Fibroblast of the aortic adventitia (primary cell): Measurements from ENCODE around the gene MSL3. TPM values are rescaled to one million over a fixed set of nuclear protein-coding genes. Genes with fewer than 3 reads are reported as not detected.
A peak's percentile ranks its signal among the peaks of the same experiment; 100 is the strongest.

Source experiments
- DNase-seq: peaks from one replicate; pipeline ENCODE4 v3.0.0-alpha.2; 2010; ENCODE audit warnings: low read depth
- H3K4me3 ChIP-seq: 2 replicates; pipeline ENCODE4 v1.5.1; 2011; ENCODE audit warnings: low read depth, mild to moderate bottlenecking, control low read depth, low read length, moderate library complexity
- CTCF ChIP-seq: IDR thresholded peaks from 2 replicates; pipeline ENCODE4 v1.5.1; 2011; ENCODE audit warnings: mild to moderate bottlenecking, low read length, control low read depth, inconsistent platforms; ENCODE audit not compliant: insufficient read depth
- total RNA-seq: library from RNA; depleted of rRNA; stranded (reverse); fragments of >200 nt; gene quantifications from 2 replicates; pipeline ENCODE4 v1.2.3, GENCODE V29; 2012; ENCODE audit warnings: low replicate concordance

The MSL3 gene
- total RNA-seq, 1 donor: 35.2 TPM

GRCh38 chrX:11751261-11751660, 6.8 kb upstream of the MSL3 start:
- DNase-seq: no peak
- TF ChIP-seq CTCF: no peak
- H3K4me3 ChIP-seq: no peak overlapping the region

GRCh38 chrX:11753668-11754067, 4.4 kb upstream of the MSL3 start:
- no peak overlapping the region for H3K4me3 ChIP-seq
- no peak for DNase-seq
- TF ChIP-seq CTCF: no peak

- H3K4me3 ChIP-seq: no peak overlapping the region
- DNase-seq: no peak
- no peak for TF ChIP-seq CTCF
Measured at GRCh38 chrX:11754958-11755645, 2.9 kb upstream of the MSL3 start.

- TF ChIP-seq CTCF: no peak
- no peak for DNase-seq
- no peak overlapping the region for H3K4me3 ChIP-seq
Measured at GRCh38 chrX:11755724-11756123, 2.3 kb upstream of the MSL3 start.

- TF ChIP-seq CTCF: no peak
- DNase-seq: peak; percentile 54
- no peak overlapping the region for H3K4me3 ChIP-seq
Measured at GRCh38 chrX:11756354-11757318, 1.4 kb upstream of the MSL3 start.

GRCh38 chrX:11757397-11757718, 679 bp upstream of the MSL3 start:
- H3K4me3 ChIP-seq: peak overlapping the region; percentile 62
- DNase-seq: no peak
- no peak for TF ChIP-seq CTCF
